ENCODE measurements around the gene STXBP5. TPM values are rescaled to one million over a fixed set of nuclear protein-coding genes. Genes with fewer than 3 reads are reported as not detected.
A peak's percentile ranks its signal among the peaks of the same experiment; 100 is the strongest.

The STXBP5 gene
- total and polyA plus RNA-seq, 9 of the 15 experiments (the other 6 are each of a cell fraction or from before 2014, with no cell fraction given) = 23.3 to 172 (median 71.5) TPM

DNA sequence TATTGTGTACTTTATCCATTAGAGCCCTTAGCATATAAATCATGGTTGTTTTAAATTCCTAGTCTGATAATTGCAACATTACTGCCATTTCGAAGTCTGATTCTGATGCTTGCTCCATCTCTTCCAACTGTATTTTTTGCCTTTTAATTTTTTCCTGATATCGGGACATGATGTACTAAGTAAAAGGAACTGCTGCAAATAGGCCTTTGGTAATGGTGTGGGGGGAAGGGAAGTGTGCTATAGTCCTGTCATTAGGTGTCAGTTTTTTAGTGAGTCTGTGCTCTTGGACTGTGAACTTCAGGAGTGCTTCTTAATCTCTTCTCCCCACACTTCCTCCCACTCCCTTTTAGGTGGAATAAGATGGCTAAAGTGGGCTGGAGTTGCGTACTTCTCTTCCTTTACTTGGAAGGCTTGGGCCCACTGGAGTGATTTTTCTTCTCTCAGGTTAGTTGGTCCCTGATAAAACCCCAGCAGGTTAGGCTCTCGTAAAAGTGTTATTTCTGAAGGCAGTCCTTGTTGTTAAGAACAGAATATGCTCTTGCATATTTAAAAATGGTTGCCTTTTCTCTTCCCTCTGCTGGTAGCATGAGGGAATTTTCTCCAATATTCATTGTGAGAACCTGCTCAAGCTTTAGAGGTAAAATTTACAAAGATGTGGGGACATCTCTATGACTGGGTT lies 18.1 kb downstream of the STXBP5 start (continued):
- TF ChIP-seq, protein P1, sequence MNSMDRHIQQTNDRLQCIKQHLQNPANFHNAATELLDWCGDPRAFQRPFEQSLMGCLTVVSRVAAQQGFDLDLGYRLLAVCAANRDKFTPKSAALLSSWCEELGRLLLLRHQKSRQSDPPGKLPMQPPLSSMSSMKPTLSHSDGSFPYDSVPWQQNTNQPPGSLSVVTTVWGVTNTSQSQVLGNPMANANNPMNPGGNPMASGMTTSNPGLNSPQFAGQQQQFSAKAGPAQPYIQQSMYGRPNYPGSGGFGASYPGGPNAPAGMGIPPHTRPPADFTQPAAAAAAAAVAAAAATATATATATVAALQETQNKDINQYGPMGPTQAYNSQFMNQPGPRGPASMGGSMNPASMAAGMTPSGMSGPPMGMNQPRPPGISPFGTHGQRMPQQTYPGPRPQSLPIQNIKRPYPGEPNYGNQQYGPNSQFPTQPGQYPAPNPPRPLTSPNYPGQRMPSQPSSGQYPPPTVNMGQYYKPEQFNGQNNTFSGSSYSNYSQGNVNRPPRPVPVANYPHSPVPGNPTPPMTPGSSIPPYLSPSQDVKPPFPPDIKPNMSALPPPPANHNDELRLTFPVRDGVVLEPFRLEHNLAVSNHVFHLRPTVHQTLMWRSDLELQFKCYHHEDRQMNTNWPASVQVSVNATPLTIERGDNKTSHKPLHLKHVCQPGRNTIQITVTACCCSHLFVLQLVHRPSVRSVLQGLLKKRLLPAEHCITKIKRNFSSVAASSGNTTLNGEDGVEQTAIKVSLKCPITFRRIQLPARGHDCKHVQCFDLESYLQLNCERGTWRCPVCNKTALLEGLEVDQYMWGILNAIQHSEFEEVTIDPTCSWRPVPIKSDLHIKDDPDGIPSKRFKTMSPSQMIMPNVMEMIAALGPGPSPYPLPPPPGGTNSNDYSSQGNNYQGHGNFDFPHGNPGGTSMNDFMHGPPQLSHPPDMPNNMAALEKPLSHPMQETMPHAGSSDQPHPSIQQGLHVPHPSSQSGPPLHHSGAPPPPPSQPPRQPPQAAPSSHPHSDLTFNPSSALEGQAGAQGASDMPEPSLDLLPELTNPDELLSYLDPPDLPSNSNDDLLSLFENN (IDR thresholded peaks at IDR 0.05; ENCODE audit: low read depth in 2 of 2, low read length in 2 of 2) = no peak; a peak in 1 of 4 replicates
- TF ChIP-seq ZNF282 (CRISPR knock-in tag; IDR thresholded peaks at IDR 0.05) (no peak), TEAD4 (IDR thresholded peaks at IDR 0.05; ENCODE audit: low read length) (peak; percentile 85), TEAD4 (CRISPR knock-in tag; IDR thresholded peaks at IDR 0.05; ENCODE audit: borderline replicate concordance) (no peak), HDAC6 (IDR thresholded peaks at IDR 0.05; ENCODE audit: low read depth, low read length) (no peak), ERF (CRISPR knock-in tag; IDR thresholded peaks at IDR 0.05) (no peak), ZBTB1 (CRISPR knock-in tag; IDR thresholded peaks at IDR 0.05; ENCODE audit: borderline replicate concordance, low read depth) (no peak), ZNF316 (IDR thresholded peaks at IDR 0.05) (no peak), ETS2 (tag; IDR thresholded peaks at IDR 0.05; ENCODE audit: borderline replicate concordance, poor library complexity, severe bottlenecking) (no peak), RBBP5 (IDR thresholded peaks at IDR 0.05; ENCODE audit: borderline replicate concordance, insufficient read depth, low read length, poor library complexity, severe bottlenecking) (no peak), MYC (IDR thresholded peaks at IDR 0.05; ENCODE audit: low read depth, low read length) (no peak), MYC (CRISPR knock-in tag; IDR thresholded peaks at IDR 0.05; ENCODE audit: borderline replicate concordance, low read depth) (no peak), XRCC5 (IDR thresholded peaks at IDR 0.05; ENCODE audit: low read depth, low read length) (no peak; the same call in 1 of the 2 replicates), ZSCAN32 (CRISPR knock-in tag; IDR thresholded peaks at IDR 0.05) (no peak), YBX1 (IDR thresholded peaks at IDR 0.05) (no peak), ZNF41 (CRISPR knock-in tag; conservative IDR thresholded peaks at IDR 0.05) (no peak), ZNF143 (CRISPR knock-in tag; IDR thresholded peaks at IDR 0.05) (no peak), TBL1XR1 (IDR thresholded peaks at IDR 0.05; ENCODE audit: low read length in 2 of 2) (peak in 1 of 2 experiments; percentile 82; a peak in 2 of 4 replicates)
- TF ChIP-seq, protein P2, sequence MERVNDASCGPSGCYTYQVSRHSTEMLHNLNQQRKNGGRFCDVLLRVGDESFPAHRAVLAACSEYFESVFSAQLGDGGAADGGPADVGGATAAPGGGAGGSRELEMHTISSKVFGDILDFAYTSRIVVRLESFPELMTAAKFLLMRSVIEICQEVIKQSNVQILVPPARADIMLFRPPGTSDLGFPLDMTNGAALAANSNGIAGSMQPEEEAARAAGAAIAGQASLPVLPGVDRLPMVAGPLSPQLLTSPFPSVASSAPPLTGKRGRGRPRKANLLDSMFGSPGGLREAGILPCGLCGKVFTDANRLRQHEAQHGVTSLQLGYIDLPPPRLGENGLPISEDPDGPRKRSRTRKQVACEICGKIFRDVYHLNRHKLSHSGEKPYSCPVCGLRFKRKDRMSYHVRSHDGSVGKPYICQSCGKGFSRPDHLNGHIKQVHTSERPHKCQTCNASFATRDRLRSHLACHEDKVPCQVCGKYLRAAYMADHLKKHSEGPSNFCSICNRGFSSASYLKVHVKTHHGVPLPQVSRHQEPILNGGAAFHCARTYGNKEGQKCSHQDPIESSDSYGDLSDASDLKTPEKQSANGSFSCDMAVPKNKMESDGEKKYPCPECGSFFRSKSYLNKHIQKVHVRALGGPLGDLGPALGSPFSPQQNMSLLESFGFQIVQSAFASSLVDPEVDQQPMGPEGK (CRISPR knock-in tag; IDR thresholded peaks at IDR 0.05; ENCODE audit: borderline replicate concordance) = no peak
- TF ChIP-seq, protein P3, sequence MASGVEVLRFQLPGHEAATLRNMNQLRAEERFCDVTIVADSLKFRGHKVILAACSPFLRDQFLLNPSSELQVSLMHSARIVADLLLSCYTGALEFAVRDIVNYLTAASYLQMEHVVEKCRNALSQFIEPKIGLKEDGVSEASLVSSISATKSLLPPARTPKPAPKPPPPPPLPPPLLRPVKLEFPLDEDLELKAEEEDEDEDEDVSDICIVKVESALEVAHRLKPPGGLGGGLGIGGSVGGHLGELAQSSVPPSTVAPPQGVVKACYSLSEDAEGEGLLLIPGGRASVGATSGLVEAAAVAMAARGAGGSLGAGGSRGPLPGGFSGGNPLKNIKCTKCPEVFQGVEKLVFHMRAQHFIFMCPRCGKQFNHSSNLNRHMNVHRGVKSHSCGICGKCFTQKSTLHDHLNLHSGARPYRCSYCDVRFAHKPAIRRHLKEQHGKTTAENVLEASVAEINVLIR (CRISPR knock-in tag; IDR thresholded peaks at IDR 0.05) = no peak
- TF ChIP-seq, protein P4, sequence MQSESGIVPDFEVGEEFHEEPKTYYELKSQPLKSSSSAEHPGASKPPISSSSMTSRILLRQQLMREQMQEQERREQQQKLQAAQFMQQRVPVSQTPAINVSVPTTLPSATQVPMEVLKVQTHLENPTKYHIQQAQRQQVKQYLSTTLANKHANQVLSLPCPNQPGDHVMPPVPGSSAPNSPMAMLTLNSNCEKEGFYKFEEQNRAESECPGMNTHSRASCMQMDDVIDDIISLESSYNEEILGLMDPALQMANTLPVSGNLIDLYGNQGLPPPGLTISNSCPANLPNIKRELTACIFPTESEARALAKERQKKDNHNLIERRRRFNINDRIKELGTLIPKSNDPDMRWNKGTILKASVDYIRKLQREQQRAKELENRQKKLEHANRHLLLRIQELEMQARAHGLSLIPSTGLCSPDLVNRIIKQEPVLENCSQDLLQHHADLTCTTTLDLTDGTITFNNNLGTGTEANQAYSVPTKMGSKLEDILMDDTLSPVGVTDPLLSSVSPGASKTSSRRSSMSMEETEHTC (IDR thresholded peaks at IDR 0.05) = no peak

Data from K562 (cell line).